AG04449 (cell line): Measurements from ENCODE around the gene LMBR1L.

Source experiments
- CTCF ChIA-PET: fragments of 350-600 bp; formaldehyde crosslinking; extraction: SDS; loops from one replicate; lab custom pipeline; 2021; ENCODE audit warnings: antibody characterized with exemption; lab: Yijun Ruan, JAX
- POLR2A ChIA-PET: fragments of 400-600, 350-600 bp; formaldehyde crosslinking; extraction: SDS; loops from one replicate; lab custom pipeline; 2020; ENCODE audit warnings: antibody characterized with exemption, inconsistent platforms; lab: Yijun Ruan, JAX
- DNase-seq: peaks from one replicate; pipeline ENCODE4 v3.0.0-alpha.2; 2010; ENCODE audit warnings: low read depth, low spot score
- H3K4me3 ChIP-seq: 2 replicates; pipeline ENCODE4 v1.5.1; 2011; ENCODE audit warnings: low read depth, mild to moderate bottlenecking, control low read depth, low read length
- TF ChIP-seq, protein P1 (sequence below): IDR thresholded peaks from one replicate; pipeline ENCODE4 v1.5.1; 2011; ENCODE audit warnings: mild to moderate bottlenecking, moderate library complexity, low read length, control low read depth, inconsistent platforms; ENCODE audit not compliant: insufficient read depth; ENCODE audit errors: missing control alignments

Gene LMBR1L

DNA sequence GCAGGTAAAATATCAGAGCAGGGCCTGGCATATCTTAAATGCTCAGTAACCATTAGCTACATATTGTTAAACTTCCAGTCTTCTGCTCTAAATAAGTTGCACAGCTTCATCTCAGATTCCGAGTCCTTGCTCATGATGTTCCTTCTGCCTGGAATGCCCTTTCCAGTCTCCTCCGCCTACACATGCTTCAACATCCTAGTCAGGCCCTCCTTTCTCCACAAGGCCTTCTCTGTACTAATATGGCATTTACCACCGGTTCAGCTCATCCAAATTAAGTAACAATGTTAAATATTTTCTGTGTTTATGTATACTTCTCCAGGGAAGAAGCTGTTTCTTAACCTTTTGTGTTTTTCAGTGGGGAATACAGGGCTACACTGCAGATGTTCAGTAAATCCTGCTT is 24.5 kb downstream of the LMBR1L start:
- CTCF ChIA-PET, result interaction anchor here (0.9 to 12.8 kb wide), 11 partner anchors 15 to 158 kb away, joined by 3 to 430 read pairs (median 33); partner anchors contain the start of genes DHH, LMBR1L, RHEBL1 and TUBA1B
- H3K4me3 ChIP-seq, result no peak overlapping the region
- TF ChIP-seq, protein P1, sequence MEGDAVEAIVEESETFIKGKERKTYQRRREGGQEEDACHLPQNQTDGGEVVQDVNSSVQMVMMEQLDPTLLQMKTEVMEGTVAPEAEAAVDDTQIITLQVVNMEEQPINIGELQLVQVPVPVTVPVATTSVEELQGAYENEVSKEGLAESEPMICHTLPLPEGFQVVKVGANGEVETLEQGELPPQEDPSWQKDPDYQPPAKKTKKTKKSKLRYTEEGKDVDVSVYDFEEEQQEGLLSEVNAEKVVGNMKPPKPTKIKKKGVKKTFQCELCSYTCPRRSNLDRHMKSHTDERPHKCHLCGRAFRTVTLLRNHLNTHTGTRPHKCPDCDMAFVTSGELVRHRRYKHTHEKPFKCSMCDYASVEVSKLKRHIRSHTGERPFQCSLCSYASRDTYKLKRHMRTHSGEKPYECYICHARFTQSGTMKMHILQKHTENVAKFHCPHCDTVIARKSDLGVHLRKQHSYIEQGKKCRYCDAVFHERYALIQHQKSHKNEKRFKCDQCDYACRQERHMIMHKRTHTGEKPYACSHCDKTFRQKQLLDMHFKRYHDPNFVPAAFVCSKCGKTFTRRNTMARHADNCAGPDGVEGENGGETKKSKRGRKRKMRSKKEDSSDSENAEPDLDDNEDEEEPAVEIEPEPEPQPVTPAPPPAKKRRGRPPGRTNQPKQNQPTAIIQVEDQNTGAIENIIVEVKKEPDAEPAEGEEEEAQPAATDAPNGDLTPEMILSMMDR, result no peak
- DNase-seq, result peak; percentile 16
- POLR2A ChIA-PET, result no interaction called here

DNA sequence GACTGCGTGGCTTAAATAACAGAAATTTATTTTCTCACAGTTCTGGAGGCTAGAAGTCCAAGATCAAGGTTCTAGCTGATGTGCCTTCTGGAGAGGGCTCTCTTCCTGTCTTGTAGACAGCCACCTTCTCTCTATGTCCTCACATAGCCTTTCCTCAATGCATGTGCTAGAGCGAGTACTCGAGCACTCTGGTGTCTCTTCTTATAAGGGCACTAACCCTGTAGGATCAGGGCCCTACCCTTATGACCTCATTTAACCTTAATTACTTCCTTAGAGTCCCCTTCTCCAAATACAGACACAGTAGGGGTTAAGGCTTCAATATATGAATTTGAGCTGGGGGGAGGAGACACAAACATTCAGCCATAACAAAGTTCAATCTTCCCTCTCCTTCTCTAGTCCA is 26.2 kb downstream of the LMBR1L start:
- TF ChIP-seq, protein P1, result no peak
- DNase-seq, result no peak
- no peak overlapping the region for H3K4me3 ChIP-seq
- ChIA-PET POLR2A (interaction anchor here (1.1 kb wide), 1 partner anchor 46 kb away, joined by 5 read pairs; the partner anchor contains the start of gene TUBA1B), CTCF (interaction anchor here (1.0 to 12.8 kb wide), 8 partner anchors 13 to 152 kb away, joined by 3 to 430 read pairs (median 4); partner anchors contain the start of genes DHH, LMBR1L and RHEBL1)

DNA sequence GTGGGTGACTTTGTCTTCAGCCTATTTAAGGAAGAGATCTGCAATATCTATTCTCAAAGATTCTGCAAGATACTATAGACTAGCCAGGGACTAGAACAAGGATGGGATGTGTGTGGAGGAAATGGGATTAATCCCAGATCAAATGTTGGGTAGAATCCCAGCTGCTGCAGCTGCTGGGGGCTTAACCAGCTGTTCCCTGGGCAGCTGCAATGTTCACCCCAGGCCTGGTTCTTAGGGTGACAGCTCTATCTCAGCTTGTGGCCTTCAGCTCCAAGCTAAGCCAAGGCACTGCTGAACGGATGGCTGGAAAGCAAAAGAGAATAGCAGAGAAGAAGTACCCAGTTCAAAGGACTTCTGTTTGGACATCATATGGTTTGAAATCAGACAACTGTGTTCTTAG is 30.9 kb downstream of the LMBR1L start:
- POLR2A ChIA-PET, result no interaction called here
- DNase-seq, result no peak
- CTCF ChIA-PET, result interaction anchor here (12.8 to 20.8 kb wide), 3 partner anchors 4 to 22 kb away, joined by 372 to 430 read pairs (median 372); partner anchors contain the start of genes DHH, LMBR1L and RHEBL1
- TF ChIP-seq, protein P1, result no peak
- H3K4me3 ChIP-seq, result no peak overlapping the region

DNA sequence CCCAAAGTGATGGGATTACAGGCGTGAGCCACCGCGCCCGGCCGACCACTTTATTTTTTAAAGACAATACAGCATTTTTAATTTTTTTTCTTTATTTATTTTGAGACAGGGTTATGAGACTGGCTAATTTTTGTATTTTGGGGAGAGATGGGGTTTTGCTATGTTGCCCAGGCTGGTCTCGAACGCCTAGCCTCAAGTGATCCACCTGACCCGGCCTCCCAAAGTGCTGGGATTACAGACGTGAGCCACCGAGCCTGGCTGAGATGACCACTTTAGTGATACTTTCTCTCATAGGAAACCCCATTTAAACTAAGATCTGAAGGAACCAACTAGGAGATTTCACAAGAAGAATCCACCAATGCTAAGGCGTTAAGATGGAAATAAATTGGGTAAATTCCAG is 39.7 kb downstream of the LMBR1L start:
- no peak overlapping the region for H3K4me3 ChIP-seq
- POLR2A ChIA-PET, result interaction anchor here (1.9 kb wide), 1 partner anchor 60 kb away, joined by 14 read pairs; the partner anchor contains the start of gene TUBA1B
- TF ChIP-seq, protein P1, result no peak
- DNase-seq, result no peak
- CTCF ChIA-PET, result interaction anchor here (1.4 to 20.8 kb wide), 4 partner anchors 13 to 50 kb away, joined by 6 to 372 read pairs (median 8); no protein-coding TSS in a partner anchor

DNA sequence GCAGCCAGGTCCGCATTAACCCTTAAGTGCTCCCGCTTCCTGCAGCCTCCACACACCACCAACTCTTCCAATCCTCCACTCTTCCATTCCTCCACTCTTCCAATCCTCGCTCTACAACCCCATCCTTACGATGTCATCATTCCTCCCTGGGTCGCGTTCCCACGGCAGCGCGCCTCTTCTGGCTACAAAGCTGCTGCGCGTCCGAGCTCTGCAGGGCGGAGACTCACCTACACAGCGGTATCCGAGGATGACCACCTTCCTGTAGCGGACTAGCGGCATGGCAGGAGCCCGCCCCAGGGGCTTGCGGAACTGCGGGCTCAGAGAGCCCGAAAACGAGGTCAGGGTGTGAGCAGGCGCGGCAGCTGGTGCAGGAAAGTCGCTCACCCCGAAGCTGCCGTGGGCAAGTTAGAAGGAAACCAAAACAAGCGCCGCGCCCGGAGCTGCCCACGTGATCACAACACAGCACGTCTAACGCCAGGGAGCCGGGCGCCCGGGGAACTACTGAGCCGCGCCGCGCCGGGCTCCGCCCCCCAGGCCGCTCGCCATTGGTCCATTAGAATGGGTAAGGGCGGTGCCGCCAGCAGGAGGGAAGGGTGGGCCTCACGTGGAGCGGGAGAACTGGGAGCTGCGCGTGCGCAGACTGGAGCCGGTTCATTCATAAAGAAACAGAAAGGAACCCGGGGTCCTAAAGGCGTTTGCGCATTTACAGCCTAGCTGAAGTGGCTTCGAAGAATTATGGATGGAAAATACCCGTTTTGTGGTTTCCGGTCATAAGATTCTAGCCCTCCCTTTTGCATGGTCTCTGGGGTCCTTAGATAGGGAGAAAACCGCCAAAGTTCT is 40.9 kb downstream of the LMBR1L start, which contains the start of gene RHEBL1:
RHEBL1 (minus strand) TSS at position 473 of the 840 bp plus-strand sequence; CDS start at position 279, 194 bp downstream.
- DNase-seq, result peak; percentile 54
- CTCF ChIA-PET, result interaction anchor here (0.7 to 20.8 kb wide), 11 partner anchors 10 to 167 kb away, joined by 3 to 372 read pairs (median 6); partner anchors contain the start of gene KMT2D
- TF ChIP-seq, protein P1, result no peak
- H3K4me3 ChIP-seq, result peak within 1 kb of the TSS; percentile 77
- POLR2A ChIA-PET, result interaction anchor here (0.5 to 1.9 kb wide), 6 partner anchors 10 to 202 kb away, joined by 3 to 14 read pairs (median 4); partner anchors contain the start of gene TUBA1B
